HEK293 (cell line): ENCODE measurements around the gene SFSWAP.

Experiments
- HOXD13 ChIP-seq: sonication (generic); formaldehyde crosslinking; IDR thresholded peaks from 2 replicates; pipeline ENCODE4 v1.8.0; 2022; ENCODE audit warnings: missing genetic modification reagents, borderline replicate concordance
- YY2 ChIP-seq: fragments of 450-650 bp; formaldehyde crosslinking; IDR thresholded peaks from 2 replicates; pipeline ENCODE4 v1.5.1; 2016; ENCODE audit warnings: missing biosample characterization, missing genetic modification characterization
- ZFHX2 ChIP-seq: fragments of 450-650 bp; formaldehyde crosslinking; conservative IDR thresholded peaks from 2 replicates; pipeline ENCODE4 v1.5.1; 2016; ENCODE audit warnings: missing biosample characterization, missing genetic modification characterization
- ZFP69B ChIP-seq: fragments of 450-650 bp; formaldehyde crosslinking; IDR thresholded peaks from 2 replicates; pipeline ENCODE4 v1.5.1; 2016; ENCODE audit warnings: missing biosample characterization, missing genetic modification characterization
- ZNF121 ChIP-seq: fragments of 450-650 bp; formaldehyde crosslinking; IDR thresholded peaks from 2 replicates; pipeline ENCODE4 v1.5.1; 2016; ENCODE audit warnings: missing biosample characterization, missing genetic modification characterization
- ZNF133 ChIP-seq: fragments of 450-650 bp; formaldehyde crosslinking; IDR thresholded peaks from 2 replicates; pipeline ENCODE4 v1.5.1; 2016; ENCODE audit warnings: missing biosample characterization, missing genetic modification characterization
- ZNF174 ChIP-seq: fragments of 450-650 bp; formaldehyde crosslinking; IDR thresholded peaks from 2 replicates; pipeline ENCODE4 v1.5.0; 2017; ENCODE audit warnings: missing biosample characterization, mild to moderate bottlenecking, missing genetic modification characterization
- ZNF292 ChIP-seq: fragments of 450-650 bp; formaldehyde crosslinking; IDR thresholded peaks from 2 replicates; pipeline ENCODE4 v1.5.1; 2016; ENCODE audit warnings: low read depth, missing biosample characterization, missing genetic modification characterization, borderline replicate concordance
- ZNF335 ChIP-seq: fragments of 450-650 bp; formaldehyde crosslinking; conservative IDR thresholded peaks from 2 replicates; pipeline ENCODE4 v1.5.1; 2016; ENCODE audit warnings: missing biosample characterization, missing genetic modification characterization
- ZNF530 ChIP-seq: fragments of 450-650 bp; formaldehyde crosslinking; IDR thresholded peaks from 2 replicates; pipeline ENCODE4 v1.5.1; 2016; ENCODE audit warnings: low read depth, missing biosample characterization, missing genetic modification characterization
- ZNF548 ChIP-seq: fragments of 450-650 bp; formaldehyde crosslinking; IDR thresholded peaks from 2 replicates; pipeline ENCODE4 v1.5.1; 2016; ENCODE audit warnings: missing biosample characterization, missing genetic modification characterization
- ZNF785 ChIP-seq: fragments of 450-650 bp; formaldehyde crosslinking; IDR thresholded peaks from 2 replicates; pipeline ENCODE4 v1.5.1; 2016; ENCODE audit warnings: missing biosample characterization, missing genetic modification characterization
- TF ChIP-seq, protein P1 (sequence below): fragments of 450-650 bp; formaldehyde crosslinking; IDR thresholded peaks from 2 replicates; pipeline ENCODE4 v1.5.1; 2016; ENCODE audit warnings: missing biosample characterization, missing genetic modification characterization
- TF ChIP-seq, protein P2 (sequence below): fragments of 450-650 bp; formaldehyde crosslinking; IDR thresholded peaks from 2 replicates; pipeline ENCODE4 v1.5.1; 2016; ENCODE audit warnings: missing biosample characterization, missing genetic modification characterization, borderline replicate concordance
- TF ChIP-seq, protein P3 (sequence below): fragments of 450-650 bp; formaldehyde crosslinking; IDR thresholded peaks from 2 replicates; pipeline ENCODE4 v1.5.1; 2016; ENCODE audit warnings: missing biosample characterization, missing genetic modification characterization
- TF ChIP-seq, protein P4 (sequence below): fragments of 450-650 bp; formaldehyde crosslinking; IDR thresholded peaks from 2 replicates; pipeline ENCODE4 v1.5.1; 2017; ENCODE audit warnings: missing biosample characterization, mild to moderate bottlenecking, missing genetic modification characterization, moderate library complexity
- TF ChIP-seq, protein P5 (sequence below): fragments of 450-650 bp; formaldehyde crosslinking; IDR thresholded peaks from 2 replicates; pipeline ENCODE4 v1.5.1; 2016; ENCODE audit warnings: missing biosample characterization, missing genetic modification characterization
- TF ChIP-seq, protein P6 (sequence below): fragments of 450-650 bp; formaldehyde crosslinking; IDR thresholded peaks from 2 replicates; pipeline ENCODE4 v1.5.1; 2016; ENCODE audit warnings: missing biosample characterization, missing genetic modification characterization
- TF ChIP-seq, protein P7 (sequence below): fragments of 450-650 bp; formaldehyde crosslinking; IDR thresholded peaks from 2 replicates; pipeline ENCODE4 v1.5.1; 2017; ENCODE audit warnings: missing biosample characterization, missing genetic modification characterization

SFSWAP gene

DNA sequence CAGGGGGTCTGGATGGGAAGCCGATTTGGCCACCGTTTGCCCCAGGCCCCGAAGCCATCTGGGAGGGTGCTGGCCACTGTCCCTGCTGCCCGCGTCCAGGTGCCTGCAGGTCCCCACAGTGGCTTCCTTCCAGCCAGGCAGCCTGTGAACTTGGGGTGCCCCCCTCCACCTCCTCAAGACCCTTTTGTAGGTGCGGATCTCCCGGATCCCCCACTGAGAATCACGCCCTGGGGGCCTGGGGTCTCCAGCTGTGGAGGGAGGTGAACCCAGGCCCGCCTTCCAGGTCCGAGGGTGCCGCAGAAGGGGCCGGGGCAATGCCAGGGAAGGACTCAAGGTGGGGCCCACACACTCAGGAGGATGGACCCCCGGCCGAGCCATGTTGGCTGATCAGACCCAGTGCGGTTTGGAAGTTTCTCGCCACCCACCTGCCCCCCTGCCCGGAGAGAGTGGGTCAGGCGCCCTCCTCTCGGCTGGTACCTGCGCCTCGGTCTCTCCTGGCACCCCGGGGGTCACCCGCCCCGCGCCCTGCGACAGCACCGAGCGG is 119.0 kb downstream of the SFSWAP start (continued):
- TF ChIP-seq, protein P1, sequence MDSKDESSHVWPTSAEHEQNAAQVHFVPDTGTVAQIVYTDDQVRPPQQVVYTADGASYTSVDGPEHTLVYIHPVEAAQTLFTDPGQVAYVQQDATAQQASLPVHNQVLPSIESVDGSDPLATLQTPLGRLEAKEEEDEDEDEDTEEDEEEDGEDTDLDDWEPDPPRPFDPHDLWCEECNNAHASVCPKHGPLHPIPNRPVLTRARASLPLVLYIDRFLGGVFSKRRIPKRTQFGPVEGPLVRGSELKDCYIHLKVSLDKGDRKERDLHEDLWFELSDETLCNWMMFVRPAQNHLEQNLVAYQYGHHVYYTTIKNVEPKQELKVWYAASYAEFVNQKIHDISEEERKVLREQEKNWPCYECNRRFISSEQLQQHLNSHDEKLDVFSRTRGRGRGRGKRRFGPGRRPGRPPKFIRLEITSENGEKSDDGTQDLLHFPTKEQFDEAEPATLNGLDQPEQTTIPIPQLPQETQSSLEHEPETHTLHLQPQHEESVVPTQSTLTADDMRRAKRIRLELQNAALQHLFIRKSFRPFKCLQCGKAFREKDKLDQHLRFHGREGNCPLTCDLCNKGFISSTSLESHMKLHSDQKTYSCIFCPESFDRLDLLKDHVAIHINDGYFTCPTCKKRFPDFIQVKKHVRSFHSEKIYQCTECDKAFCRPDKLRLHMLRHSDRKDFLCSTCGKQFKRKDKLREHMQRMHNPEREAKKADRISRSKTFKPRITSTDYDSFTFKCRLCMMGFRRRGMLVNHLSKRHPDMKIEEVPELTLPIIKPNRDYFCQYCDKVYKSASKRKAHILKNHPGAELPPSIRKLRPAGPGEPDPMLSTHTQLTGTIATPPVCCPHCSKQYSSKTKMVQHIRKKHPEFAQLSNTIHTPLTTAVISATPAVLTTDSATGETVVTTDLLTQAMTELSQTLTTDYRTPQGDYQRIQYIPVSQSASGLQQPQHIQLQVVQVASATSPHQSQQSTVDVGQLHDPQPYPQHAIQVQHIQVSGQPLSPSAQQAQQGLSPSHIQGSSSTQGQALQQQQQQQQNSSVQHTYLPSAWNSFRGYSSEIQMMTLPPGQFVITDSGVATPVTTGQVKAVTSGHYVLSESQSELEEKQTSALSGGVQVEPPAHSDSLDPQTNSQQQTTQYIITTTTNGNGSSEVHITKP (tag by site-specific recombination): no peak
- TF ChIP-seq, protein P2, sequence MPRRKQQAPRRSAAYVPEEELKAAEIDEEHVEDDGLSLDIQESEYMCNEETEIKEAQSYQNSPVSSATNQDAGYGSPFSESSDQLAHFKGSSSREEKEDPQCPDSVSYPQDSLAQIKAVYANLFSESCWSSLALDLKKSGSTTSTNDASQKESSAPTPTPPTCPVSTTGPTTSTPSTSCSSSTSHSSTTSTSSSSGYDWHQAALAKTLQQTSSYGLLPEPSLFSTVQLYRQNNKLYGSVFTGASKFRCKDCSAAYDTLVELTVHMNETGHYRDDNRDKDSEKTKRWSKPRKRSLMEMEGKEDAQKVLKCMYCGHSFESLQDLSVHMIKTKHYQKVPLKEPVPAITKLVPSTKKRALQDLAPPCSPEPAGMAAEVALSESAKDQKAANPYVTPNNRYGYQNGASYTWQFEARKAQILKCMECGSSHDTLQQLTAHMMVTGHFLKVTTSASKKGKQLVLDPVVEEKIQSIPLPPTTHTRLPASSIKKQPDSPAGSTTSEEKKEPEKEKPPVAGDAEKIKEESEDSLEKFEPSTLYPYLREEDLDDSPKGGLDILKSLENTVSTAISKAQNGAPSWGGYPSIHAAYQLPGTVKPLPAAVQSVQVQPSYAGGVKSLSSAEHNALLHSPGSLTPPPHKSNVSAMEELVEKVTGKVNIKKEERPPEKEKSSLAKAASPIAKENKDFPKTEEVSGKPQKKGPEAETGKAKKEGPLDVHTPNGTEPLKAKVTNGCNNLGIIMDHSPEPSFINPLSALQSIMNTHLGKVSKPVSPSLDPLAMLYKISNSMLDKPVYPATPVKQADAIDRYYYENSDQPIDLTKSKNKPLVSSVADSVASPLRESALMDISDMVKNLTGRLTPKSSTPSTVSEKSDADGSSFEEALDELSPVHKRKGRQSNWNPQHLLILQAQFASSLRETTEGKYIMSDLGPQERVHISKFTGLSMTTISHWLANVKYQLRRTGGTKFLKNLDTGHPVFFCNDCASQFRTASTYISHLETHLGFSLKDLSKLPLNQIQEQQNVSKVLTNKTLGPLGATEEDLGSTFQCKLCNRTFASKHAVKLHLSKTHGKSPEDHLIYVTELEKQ (tag by site-specific recombination): no peak
- TF ChIP-seq ZNF292 (tag by site-specific recombination) (no peak), ZNF133 (tag by site-specific recombination) (no peak), HOXD13 (CRISPR knock-in tag) (no peak), ZNF548 (tag by site-specific recombination) (no peak), ZNF174 (tag by site-specific recombination) (no peak), YY2 (no peak), ZNF785 (tag by site-specific recombination) (no peak), ZNF121 (tag by site-specific recombination) (no peak), ZNF335 (tag by site-specific recombination) (no peak), ZFHX2 (tag by site-specific recombination) (no peak), ZFP69B (tag by site-specific recombination) (peak; percentile 89), ZNF530 (tag by site-specific recombination) (no peak)
- TF ChIP-seq, protein P3, sequence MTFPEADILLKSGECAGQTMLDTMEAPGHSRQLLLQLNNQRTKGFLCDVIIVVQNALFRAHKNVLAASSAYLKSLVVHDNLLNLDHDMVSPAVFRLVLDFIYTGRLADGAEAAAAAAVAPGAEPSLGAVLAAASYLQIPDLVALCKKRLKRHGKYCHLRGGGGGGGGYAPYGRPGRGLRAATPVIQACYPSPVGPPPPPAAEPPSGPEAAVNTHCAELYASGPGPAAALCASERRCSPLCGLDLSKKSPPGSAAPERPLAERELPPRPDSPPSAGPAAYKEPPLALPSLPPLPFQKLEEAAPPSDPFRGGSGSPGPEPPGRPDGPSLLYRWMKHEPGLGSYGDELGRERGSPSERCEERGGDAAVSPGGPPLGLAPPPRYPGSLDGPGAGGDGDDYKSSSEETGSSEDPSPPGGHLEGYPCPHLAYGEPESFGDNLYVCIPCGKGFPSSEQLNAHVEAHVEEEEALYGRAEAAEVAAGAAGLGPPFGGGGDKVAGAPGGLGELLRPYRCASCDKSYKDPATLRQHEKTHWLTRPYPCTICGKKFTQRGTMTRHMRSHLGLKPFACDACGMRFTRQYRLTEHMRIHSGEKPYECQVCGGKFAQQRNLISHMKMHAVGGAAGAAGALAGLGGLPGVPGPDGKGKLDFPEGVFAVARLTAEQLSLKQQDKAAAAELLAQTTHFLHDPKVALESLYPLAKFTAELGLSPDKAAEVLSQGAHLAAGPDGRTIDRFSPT (tag by site-specific recombination): peak; percentile 67; the same call in 1 of the 2 replicates
- TF ChIP-seq, protein P4, sequence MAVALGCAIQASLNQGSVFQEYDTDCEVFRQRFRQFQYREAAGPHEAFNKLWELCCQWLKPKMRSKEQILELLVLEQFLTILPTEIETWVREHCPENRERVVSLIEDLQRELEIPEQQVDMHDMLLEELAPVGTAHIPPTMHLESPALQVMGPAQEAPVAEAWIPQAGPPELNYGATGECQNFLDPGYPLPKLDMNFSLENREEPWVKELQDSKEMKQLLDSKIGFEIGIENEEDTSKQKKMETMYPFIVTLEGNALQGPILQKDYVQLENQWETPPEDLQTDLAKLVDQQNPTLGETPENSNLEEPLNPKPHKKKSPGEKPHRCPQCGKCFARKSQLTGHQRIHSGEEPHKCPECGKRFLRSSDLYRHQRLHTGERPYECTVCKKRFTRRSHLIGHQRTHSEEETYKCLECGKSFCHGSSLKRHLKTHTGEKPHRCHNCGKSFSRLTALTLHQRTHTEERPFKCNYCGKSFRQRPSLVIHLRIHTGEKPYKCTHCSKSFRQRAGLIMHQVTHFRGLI (tag by site-specific recombination): no peak
- TF ChIP-seq, protein P5, sequence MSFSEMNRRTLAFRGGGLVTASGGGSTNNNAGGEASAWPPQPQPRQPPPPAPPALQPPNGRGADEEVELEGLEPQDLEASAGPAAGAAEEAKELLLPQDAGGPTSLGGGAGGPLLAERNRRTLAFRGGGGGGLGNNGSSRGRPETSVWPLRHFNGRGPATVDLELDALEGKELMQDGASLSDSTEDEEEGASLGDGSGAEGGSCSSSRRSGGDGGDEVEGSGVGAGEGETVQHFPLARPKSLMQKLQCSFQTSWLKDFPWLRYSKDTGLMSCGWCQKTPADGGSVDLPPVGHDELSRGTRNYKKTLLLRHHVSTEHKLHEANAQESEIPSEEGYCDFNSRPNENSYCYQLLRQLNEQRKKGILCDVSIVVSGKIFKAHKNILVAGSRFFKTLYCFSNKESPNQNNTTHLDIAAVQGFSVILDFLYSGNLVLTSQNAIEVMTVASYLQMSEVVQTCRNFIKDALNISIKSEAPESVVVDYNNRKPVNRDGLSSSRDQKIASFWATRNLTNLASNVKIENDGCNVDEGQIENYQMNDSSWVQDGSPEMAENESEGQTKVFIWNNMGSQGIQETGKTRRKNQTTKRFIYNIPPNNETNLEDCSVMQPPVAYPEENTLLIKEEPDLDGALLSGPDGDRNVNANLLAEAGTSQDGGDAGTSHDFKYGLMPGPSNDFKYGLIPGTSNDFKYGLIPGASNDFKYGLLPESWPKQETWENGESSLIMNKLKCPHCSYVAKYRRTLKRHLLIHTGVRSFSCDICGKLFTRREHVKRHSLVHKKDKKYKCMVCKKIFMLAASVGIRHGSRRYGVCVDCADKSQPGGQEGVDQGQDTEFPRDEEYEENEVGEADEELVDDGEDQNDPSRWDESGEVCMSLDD: peak; percentile 24; the same call in 1 of the 2 replicates
- TF ChIP-seq, protein P6, sequence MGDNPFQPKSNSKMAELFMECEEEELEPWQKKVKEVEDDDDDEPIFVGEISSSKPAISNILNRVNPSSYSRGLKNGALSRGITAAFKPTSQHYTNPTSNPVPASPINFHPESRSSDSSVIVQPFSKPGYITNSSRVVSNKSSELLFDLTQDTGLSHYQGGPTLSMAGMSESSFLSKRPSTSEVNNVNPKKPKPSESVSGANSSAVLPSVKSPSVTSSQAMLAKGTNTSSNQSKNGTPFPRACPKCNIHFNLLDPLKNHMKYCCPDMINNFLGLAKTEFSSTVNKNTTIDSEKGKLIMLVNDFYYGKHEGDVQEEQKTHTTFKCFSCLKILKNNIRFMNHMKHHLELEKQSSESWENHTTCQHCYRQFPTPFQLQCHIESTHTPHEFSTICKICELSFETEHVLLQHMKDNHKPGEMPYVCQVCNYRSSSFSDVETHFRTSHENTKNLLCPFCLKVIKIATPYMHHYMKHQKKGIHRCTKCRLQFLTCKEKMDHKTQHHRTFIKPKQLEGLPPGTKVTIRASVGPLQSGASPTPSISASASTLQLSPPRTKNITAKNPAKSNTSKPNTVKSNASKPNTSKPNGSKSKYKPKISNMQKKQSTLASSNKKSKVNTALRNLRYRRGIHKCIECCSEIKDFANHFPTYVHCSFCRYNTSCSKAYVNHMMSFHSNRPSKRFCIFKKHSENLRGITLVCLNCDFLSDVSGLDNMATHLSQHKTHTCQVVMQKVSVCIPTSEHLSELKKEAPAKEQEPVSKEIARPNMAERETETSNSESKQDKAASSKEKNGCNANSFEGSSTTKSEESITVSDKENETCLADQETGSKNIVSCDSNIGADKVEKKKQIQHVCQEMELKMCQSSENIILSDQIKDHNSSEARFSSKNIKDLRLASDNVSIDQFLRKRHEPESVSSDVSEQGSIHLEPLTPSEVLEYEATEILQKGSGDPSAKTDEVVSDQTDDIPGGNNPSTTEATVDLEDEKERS (tag by site-specific recombination): no peak
- TF ChIP-seq, protein P7, sequence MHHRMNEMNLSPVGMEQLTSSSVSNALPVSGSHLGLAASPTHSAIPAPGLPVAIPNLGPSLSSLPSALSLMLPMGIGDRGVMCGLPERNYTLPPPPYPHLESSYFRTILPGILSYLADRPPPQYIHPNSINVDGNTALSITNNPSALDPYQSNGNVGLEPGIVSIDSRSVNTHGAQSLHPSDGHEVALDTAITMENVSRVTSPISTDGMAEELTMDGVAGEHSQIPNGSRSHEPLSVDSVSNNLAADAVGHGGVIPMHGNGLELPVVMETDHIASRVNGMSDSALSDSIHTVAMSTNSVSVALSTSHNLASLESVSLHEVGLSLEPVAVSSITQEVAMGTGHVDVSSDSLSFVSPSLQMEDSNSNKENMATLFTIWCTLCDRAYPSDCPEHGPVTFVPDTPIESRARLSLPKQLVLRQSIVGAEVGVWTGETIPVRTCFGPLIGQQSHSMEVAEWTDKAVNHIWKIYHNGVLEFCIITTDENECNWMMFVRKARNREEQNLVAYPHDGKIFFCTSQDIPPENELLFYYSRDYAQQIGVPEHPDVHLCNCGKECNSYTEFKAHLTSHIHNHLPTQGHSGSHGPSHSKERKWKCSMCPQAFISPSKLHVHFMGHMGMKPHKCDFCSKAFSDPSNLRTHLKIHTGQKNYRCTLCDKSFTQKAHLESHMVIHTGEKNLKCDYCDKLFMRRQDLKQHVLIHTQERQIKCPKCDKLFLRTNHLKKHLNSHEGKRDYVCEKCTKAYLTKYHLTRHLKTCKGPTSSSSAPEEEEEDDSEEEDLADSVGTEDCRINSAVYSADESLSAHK: peak; percentile 80
- TF ChIP-seq, all 188 proteins: peak for 7
